Measurements from ENCODE around the gene BMP2.

The BMP2 gene

GRCh38 chr20:6806275-6806674 lies 38.8 kb downstream of the BMP2 start:
- Histone ChIP-seq H2AFZ (ENCODE audit: low read length) (no peak overlapping the region), H4K20me1 (ENCODE audit: insufficient read depth, low read length) (no peaks in the 10 kb centered on the region), H3K27me3 (ENCODE audit: insufficient read depth, low read length) (no peaks in the 10 kb centered on the region), H3K4me3 (ENCODE audit: low read depth, low read length, poor library complexity, severe bottlenecking) (no peak overlapping the region), H3K9me2 (ENCODE audit: low read depth, low read length) (no peaks in the 10 kb centered on the region), H3K4me1 (ENCODE audit: insufficient read depth, low read length, severe bottlenecking) (no peaks in the 10 kb centered on the region), H3K9me3 (ENCODE audit: low read length) (no peaks in the 10 kb centered on the region), H3K9ac (ENCODE audit: low read length) (no peak overlapping the region), H3K79me2 (ENCODE audit: insufficient read depth, low read length) (no peaks in the 10 kb centered on the region), H3K36me3 (ENCODE audit: insufficient read depth, low read length) (no peaks in the 10 kb centered on the region), H3K27ac (ENCODE audit: low read depth, low read length, poor library complexity, severe bottlenecking) (no peak overlapping the region), H3F3A (ENCODE audit: insufficient read depth, low read length) (no peaks in the 10 kb centered on the region), H3K4me2 (ENCODE audit: low read length) (no peak overlapping the region)
- TF ChIP-seq CTCF (IDR thresholded peaks at IDR 0.05; ENCODE audit: low read length) (no peak), EZH2 (IDR thresholded peaks at IDR 0.05; ENCODE audit: borderline replicate concordance, low read length) (no peak)

- no peak overlapping the region for H3K9ac ChIP-seq (ENCODE audit: low read length)
- H3K4me1 ChIP-seq (ENCODE audit: insufficient read depth, low read length, severe bottlenecking): no peaks in the 10 kb centered on the region
- no peak overlapping the region for H2AFZ ChIP-seq (ENCODE audit: low read length)
- H3K27me3 ChIP-seq (ENCODE audit: insufficient read depth, low read length): no peaks in the 10 kb centered on the region
- H3K9me3 ChIP-seq (ENCODE audit: low read length): no peaks in the 10 kb centered on the region
- H3F3A ChIP-seq (ENCODE audit: insufficient read depth, low read length): no peaks in the 10 kb centered on the region
- H3K79me2 ChIP-seq (ENCODE audit: insufficient read depth, low read length): no peaks in the 10 kb centered on the region
- no peak overlapping the region for H3K4me3 ChIP-seq (ENCODE audit: low read depth, low read length, poor library complexity, severe bottlenecking)
- H3K9me2 ChIP-seq (ENCODE audit: low read depth, low read length): no peaks in the 10 kb centered on the region
- no peaks in the 10 kb centered on the region for H3K36me3 ChIP-seq (ENCODE audit: insufficient read depth, low read length)
- no peak for TF ChIP-seq CTCF (IDR thresholded peaks at IDR 0.05; ENCODE audit: low read length)
- TF ChIP-seq EZH2 (IDR thresholded peaks at IDR 0.05; ENCODE audit: borderline replicate concordance, low read length): no peak
- H4K20me1 ChIP-seq (ENCODE audit: insufficient read depth, low read length): no peaks in the 10 kb centered on the region
- no peak overlapping the region for H3K27ac ChIP-seq (ENCODE audit: low read depth, low read length, poor library complexity, severe bottlenecking)
- no peak overlapping the region for H3K4me2 ChIP-seq (ENCODE audit: low read length)
These were observed 44.0 kb downstream of the BMP2 start for GRCh38 chr20:6811262-6812035.

GRCh38 chr20:6812530-6812929 lies 45.0 kb downstream of the BMP2 start:
- H3K4me1 ChIP-seq (ENCODE audit: insufficient read depth, low read length, severe bottlenecking): no peaks in the 10 kb centered on the region
- H3K27me3 ChIP-seq (ENCODE audit: insufficient read depth, low read length): no peaks in the 10 kb centered on the region
- no peaks in the 10 kb centered on the region for H3K9me2 ChIP-seq (ENCODE audit: low read depth, low read length)

More at GRCh38 chr20:6812530-6812929, 45.0 kb downstream of the BMP2 start:
- no peak overlapping the region for H3K9ac ChIP-seq (ENCODE audit: low read length)
- H3K4me3 ChIP-seq (ENCODE audit: low read depth, low read length, poor library complexity, severe bottlenecking): no peak overlapping the region
- no peak overlapping the region for H3K27ac ChIP-seq (ENCODE audit: low read depth, low read length, poor library complexity, severe bottlenecking)
- H3K36me3 ChIP-seq (ENCODE audit: insufficient read depth, low read length): no peaks in the 10 kb centered on the region
- TF ChIP-seq EZH2 (IDR thresholded peaks at IDR 0.05; ENCODE audit: borderline replicate concordance, low read length) (no peak), CTCF (IDR thresholded peaks at IDR 0.05; ENCODE audit: low read length) (no peak)
- no peak overlapping the region for H2AFZ ChIP-seq (ENCODE audit: low read length)
- no peaks in the 10 kb centered on the region for H3F3A ChIP-seq (ENCODE audit: insufficient read depth, low read length)
- H3K4me2 ChIP-seq (ENCODE audit: low read length): no peak overlapping the region
- H3K79me2 ChIP-seq (ENCODE audit: insufficient read depth, low read length): no peaks in the 10 kb centered on the region
- no peaks in the 10 kb centered on the region for H4K20me1 ChIP-seq (ENCODE audit: insufficient read depth, low read length)
- H3K9me3 ChIP-seq (ENCODE audit: low read length): no peaks in the 10 kb centered on the region

Data from OCI-LY1 (cell line).